ENCODE measurements around the gene SEPTIN3. TPM values are rescaled to one million over a fixed set of nuclear protein-coding genes. Genes with fewer than 3 reads are reported as not detected.

The SEPTIN3 gene
- polyA plus RNA-seq, 1 of the 3 experiments (the other 2 are of a cell fraction) = 0.35 TPM

DNA sequence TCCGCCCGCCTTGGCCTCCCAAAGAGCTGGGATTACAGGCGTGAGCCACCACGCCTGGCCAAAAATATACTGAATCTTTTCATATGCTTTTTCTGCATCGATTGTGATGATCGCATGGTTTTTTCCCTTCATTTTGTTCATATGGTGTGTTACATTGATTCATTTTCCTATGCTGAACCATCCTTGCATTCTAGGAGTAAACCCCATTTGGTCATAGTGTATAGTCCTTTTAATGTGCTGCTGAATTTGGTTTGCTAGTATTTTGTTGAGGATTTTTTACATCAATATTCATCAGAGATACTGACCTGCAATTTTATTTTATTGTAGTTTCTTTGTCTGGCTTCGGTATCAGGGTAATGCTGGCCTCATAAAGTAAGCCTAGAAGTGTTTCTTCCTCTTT lies 41.5 kb downstream of the SEPTIN3 start:
- 79% methylated on average over 7 of the region's 7 CpGs for WGBS (ENCODE audit: low lambda C conversion rate)
- CTCF ChIA-PET = no interaction called here

DNA sequence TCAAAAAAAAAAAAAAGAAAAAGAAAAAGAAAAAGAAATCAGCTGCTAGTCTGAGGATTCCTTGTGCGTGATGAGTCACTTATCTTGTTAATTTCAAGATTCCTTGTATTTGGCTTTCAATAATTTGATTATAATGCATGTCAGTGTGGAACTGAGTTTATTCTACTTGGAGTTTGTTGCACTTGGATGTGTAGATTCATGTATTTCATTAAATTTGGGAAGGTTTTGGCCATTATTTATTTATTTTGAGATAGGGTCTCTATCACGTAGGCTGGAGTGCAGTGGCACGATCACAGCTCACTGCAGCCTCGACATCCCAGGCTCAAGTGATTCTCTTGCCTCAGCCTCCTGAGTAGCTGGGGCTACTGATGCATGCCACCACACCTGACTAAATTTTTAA lies 44.1 kb downstream of the SEPTIN3 start:
- Histone ChIP-seq H3K9ac (no peak overlapping the region), H4K20me1 (ENCODE audit: insufficient read depth) (no peaks in the 10 kb centered on the region), H2AFZ (ENCODE audit: low read depth) (no peak overlapping the region), H3F3A (replicated peaks; ENCODE audit: insufficient read depth) (no peaks in the 10 kb centered on the region), H3K9me3 (no peaks in the 10 kb centered on the region), H3K27ac (ENCODE audit: low read depth in 2 of 2, low read length in 1 of 2) (no peak overlapping the region), H3K36me3 (replicated peaks in 1 of 2; ENCODE audit: control insufficient read depth in 1 of 2, insufficient read depth in 2 of 2, low read length in 1 of 2) (no peaks in the 10 kb centered on the region), H3K4me3 (ENCODE audit: low read depth in 2 of 2, low read length in 1 of 2) (no peak overlapping the region), H3K4me2 (no peak overlapping the region), H3K79me2 (ENCODE audit: insufficient read depth) (no peaks in the 10 kb centered on the region), H3K4me1 (ENCODE audit: control insufficient read depth in 1 of 2, insufficient read depth in 2 of 2, low read depth in 1 of 2, low read length in 1 of 2) (no peaks in the 10 kb centered on the region), H3K27me3 (ENCODE audit: insufficient read depth) (no peaks in the 10 kb centered on the region), H3K9me2 (no peaks in the 10 kb centered on the region)
- ChIA-PET POLR2A (no interaction called here), CTCF (no interaction called here)
- TF ChIP-seq MEF2A (IDR thresholded peaks at IDR 0.05; ENCODE audit: borderline replicate concordance, low read depth) (no peak), GABPA (IDR thresholded peaks at IDR 0.05; ENCODE audit: low read depth) (no peak), SMC3 (IDR thresholded peaks at IDR 0.05; ENCODE audit: low read depth, low read length) (no peak), RCOR1 (IDR thresholded peaks at IDR 0.05; ENCODE audit: low read length) (no peak), RFX5 (IDR thresholded peaks at IDR 0.05; ENCODE audit: low read length) (no peak), YY1 (IDR thresholded peaks at IDR 0.05; ENCODE audit: low read depth) (no peak), TCF12 (IDR thresholded peaks at IDR 0.05) (no peak), FOXJ3 (CRISPR knock-in tag; IDR thresholded peaks at IDR 0.05) (no peak), TAF1 (IDR thresholded peaks at IDR 0.05; ENCODE audit: borderline replicate concordance, low read depth, low read length) (no peak), JUND (IDR thresholded peaks at IDR 0.05) (no peak), MXI1 (IDR thresholded peaks at IDR 0.05; ENCODE audit: low read depth, low read length) (no peak), SIN3A (IDR thresholded peaks at IDR 0.05; ENCODE audit: borderline replicate concordance, low read depth, low read length) (no peak)
- TF ChIP-seq, protein P1, sequence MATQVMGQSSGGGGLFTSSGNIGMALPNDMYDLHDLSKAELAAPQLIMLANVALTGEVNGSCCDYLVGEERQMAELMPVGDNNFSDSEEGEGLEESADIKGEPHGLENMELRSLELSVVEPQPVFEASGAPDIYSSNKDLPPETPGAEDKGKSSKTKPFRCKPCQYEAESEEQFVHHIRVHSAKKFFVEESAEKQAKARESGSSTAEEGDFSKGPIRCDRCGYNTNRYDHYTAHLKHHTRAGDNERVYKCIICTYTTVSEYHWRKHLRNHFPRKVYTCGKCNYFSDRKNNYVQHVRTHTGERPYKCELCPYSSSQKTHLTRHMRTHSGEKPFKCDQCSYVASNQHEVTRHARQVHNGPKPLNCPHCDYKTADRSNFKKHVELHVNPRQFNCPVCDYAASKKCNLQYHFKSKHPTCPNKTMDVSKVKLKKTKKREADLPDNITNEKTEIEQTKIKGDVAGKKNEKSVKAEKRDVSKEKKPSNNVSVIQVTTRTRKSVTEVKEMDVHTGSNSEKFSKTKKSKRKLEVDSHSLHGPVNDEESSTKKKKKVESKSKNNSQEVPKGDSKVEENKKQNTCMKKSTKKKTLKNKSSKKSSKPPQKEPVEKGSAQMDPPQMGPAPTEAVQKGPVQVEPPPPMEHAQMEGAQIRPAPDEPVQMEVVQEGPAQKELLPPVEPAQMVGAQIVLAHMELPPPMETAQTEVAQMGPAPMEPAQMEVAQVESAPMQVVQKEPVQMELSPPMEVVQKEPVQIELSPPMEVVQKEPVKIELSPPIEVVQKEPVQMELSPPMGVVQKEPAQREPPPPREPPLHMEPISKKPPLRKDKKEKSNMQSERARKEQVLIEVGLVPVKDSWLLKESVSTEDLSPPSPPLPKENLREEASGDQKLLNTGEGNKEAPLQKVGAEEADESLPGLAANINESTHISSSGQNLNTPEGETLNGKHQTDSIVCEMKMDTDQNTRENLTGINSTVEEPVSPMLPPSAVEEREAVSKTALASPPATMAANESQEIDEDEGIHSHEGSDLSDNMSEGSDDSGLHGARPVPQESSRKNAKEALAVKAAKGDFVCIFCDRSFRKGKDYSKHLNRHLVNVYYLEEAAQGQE (IDR thresholded peaks at IDR 0.05; ENCODE audit: low read depth, low read length) = no peak
- TF ChIP-seq, protein P2, sequence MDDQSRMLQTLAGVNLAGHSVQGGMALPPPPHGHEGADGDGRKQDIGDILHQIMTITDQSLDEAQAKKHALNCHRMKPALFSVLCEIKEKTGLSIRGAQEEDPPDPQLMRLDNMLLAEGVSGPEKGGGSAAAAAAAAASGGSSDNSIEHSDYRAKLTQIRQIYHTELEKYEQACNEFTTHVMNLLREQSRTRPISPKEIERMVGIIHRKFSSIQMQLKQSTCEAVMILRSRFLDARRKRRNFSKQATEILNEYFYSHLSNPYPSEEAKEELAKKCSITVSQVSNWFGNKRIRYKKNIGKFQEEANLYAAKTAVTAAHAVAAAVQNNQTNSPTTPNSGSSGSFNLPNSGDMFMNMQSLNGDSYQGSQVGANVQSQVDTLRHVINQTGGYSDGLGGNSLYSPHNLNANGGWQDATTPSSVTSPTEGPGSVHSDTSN (IDR thresholded peaks at IDR 0.05) = no peak
- DNase-seq = no peak
- 50% methylated on average over 4 of the region's 4 CpGs for WGBS (ENCODE audit: low lambda C conversion rate)

More for the DNA sequence above, 41.5 kb downstream of the SEPTIN3 start:
- no peak overlapping the region for H3K27ac ChIP-seq (ENCODE audit: low read depth in 2 of 2, low read length in 1 of 2)
- POLR2A ChIA-PET = no interaction called here
- no peaks in the 10 kb centered on the region for H3K9me2 ChIP-seq
- DNase-seq = no peak
- no peak overlapping the region for H2AFZ ChIP-seq (ENCODE audit: low read depth)
- H3K27me3 ChIP-seq (ENCODE audit: insufficient read depth) = no peaks in the 10 kb centered on the region
- TF ChIP-seq YY1 (IDR thresholded peaks at IDR 0.05; ENCODE audit: low read depth) = no peak
- no peak for TF ChIP-seq TEAD4 (IDR thresholded peaks at IDR 0.05; ENCODE audit: borderline replicate concordance, insufficient read depth)
- TF ChIP-seq RCOR1 (IDR thresholded peaks at IDR 0.05; ENCODE audit: low read length) = no peak
- no peak for TF ChIP-seq GABPA (IDR thresholded peaks at IDR 0.05; ENCODE audit: low read depth)
- no peak for TF ChIP-seq MEF2A (IDR thresholded peaks at IDR 0.05; ENCODE audit: borderline replicate concordance, low read depth)
- TF ChIP-seq, protein P3, sequence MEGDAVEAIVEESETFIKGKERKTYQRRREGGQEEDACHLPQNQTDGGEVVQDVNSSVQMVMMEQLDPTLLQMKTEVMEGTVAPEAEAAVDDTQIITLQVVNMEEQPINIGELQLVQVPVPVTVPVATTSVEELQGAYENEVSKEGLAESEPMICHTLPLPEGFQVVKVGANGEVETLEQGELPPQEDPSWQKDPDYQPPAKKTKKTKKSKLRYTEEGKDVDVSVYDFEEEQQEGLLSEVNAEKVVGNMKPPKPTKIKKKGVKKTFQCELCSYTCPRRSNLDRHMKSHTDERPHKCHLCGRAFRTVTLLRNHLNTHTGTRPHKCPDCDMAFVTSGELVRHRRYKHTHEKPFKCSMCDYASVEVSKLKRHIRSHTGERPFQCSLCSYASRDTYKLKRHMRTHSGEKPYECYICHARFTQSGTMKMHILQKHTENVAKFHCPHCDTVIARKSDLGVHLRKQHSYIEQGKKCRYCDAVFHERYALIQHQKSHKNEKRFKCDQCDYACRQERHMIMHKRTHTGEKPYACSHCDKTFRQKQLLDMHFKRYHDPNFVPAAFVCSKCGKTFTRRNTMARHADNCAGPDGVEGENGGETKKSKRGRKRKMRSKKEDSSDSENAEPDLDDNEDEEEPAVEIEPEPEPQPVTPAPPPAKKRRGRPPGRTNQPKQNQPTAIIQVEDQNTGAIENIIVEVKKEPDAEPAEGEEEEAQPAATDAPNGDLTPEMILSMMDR (IDR thresholded peaks at IDR 0.05) = no peak
- TF ChIP-seq SIN3A (IDR thresholded peaks at IDR 0.05; ENCODE audit: borderline replicate concordance, low read depth, low read length) = no peak
- no peak for TF ChIP-seq RFX5 (IDR thresholded peaks at IDR 0.05; ENCODE audit: low read length)
- no peaks in the 10 kb centered on the region for H3F3A ChIP-seq (replicated peaks; ENCODE audit: insufficient read depth)
- no peak overlapping the region for H3K4me3 ChIP-seq (ENCODE audit: low read depth in 2 of 2, low read length in 1 of 2)
- H3K9ac ChIP-seq = no peak overlapping the region
- no peaks in the 10 kb centered on the region for H3K4me1 ChIP-seq (ENCODE audit: control insufficient read depth in 1 of 2, insufficient read depth in 2 of 2, low read depth in 1 of 2, low read length in 1 of 2)
- no peaks in the 10 kb centered on the region for H3K9me3 ChIP-seq
- H4K20me1 ChIP-seq (ENCODE audit: insufficient read depth) = no peaks in the 10 kb centered on the region
- no peaks in the 10 kb centered on the region for H3K36me3 ChIP-seq (replicated peaks in 1 of 2; ENCODE audit: control insufficient read depth in 1 of 2, insufficient read depth in 2 of 2, low read length in 1 of 2)
- H3K79me2 ChIP-seq (ENCODE audit: insufficient read depth) = no peaks in the 10 kb centered on the region
- no peak overlapping the region for H3K4me2 ChIP-seq

Data from SK-N-SH (cell line).